Measurements from ENCODE around the gene C1GALT1C1L.
A peak's percentile ranks its signal among the peaks of the same experiment; 100 is the strongest.

- TF ChIP-seq REST (IDR thresholded peaks at IDR 0.05; ENCODE audit: insufficient read depth in 1 of 2, low read depth in 2 of 2, low read length in 2 of 2) (no peak), POLR2AphosphoS5 (IDR thresholded peaks at IDR 0.05; ENCODE audit: low read depth, low read length) (0 out of 2 replicates have a peak, but pooled peaks have one; percentile 33), SIN3A (IDR thresholded peaks at IDR 0.05; ENCODE audit: borderline replicate concordance, insufficient read depth, low read length) (0 out of 2 replicates have a peak, but pooled peaks have one; percentile 6), TAF1 (IDR thresholded peaks at IDR 0.05; ENCODE audit: borderline replicate concordance, insufficient read depth, low read length) (no peak)
Measured at GRCh38 chr2:43637030-43637803, 39.0 kb downstream of the C1GALT1C1L start, which contains the start of gene PLEKHH2.

Measured in PFSK-1 (cell line).